T-helper 2 cell (primary cell): Measurements from ENCODE around the gene ACVRL1.
A peak's percentile ranks its signal among the peaks of the same experiment; 100 is the strongest.

Experiments
- DNase-seq, 5 experiments: peaks; one replicate each; pipeline versions ENCODE4 v3.0.0 to v3.0.0-alpha.2; 2012 to 2022

Gene ACVRL1

DNA sequence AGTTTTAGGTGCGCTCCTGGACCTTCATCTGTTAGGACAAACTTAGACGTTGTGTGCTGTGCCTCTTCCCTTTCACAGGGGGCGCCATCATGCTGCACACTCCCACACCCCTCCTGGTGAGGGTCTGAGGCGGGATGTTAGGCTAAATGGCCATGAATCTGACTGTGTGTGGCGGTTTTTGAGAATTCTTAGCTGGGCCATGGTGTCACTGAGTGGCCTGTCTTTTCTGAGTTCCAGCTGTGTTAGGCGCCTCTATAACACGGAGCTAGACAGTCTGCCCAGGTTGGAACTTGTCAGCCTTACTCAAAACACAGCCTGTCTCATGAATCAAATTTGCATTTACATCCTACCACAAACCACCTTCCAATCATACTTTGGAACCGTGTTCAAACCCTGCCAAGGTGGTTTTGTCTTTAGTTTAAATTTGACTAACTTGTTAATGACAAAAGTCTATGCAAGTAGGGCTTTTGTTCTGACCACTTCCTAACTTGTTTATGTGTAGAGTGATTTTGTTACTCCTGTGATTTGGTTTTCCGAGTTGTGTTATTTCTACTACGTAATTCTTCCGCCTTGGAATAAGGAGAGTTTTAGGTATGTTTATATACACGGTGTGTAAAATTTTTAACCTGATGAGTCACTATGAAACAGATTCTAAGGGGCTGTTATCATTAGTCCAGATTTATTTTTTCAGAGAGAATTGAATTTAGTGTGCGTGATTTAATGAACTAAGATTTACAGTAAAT lies 63.8 kb downstream of the ACVRL1 start:
- peak in 3 of 5 experiments; percentile 25 to 95 (median 66) for DNase-seq

DNA sequence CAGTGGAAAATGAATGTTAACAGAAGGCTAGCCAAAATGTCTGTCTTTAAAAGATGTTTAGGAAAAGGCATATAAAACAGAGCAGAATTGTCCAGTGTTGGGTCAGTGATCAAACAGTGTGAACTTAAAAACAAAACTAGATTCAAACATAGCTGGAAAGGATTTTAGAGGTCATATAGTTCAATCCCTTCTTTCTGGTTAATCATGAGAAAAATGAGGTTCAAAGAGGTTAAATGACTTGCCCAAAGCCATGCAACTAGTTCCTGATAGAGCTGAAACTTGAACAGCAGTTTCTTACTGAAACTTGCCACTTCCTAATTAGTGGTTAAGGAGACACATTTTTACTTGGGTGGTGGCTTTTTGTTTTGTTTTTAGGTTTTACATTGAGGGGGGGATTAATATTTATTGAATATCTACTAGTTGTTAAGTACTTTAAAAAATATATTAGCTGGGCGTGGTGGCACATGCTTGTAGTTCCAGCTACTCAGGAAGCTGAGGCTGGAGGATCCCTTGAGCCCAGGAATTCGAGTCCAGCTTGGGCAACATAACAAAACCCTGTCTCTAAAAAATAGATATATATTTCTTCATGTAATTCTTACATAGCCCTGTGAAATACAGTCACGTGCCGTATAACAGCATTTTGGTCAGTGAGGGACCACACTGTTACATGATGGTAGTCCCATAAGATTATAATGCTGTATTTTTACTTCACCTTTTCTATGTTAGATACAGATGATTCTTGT lies 64.5 kb downstream of the ACVRL1 start:
- DNase-seq = peak in 1 of 5 experiments; percentile 74

GRCh38 chr12:51972422-51972812 lies 65.1 kb downstream of the ACVRL1 start:
- peak in 1 of 5 experiments; percentile 29 for DNase-seq

DNA sequence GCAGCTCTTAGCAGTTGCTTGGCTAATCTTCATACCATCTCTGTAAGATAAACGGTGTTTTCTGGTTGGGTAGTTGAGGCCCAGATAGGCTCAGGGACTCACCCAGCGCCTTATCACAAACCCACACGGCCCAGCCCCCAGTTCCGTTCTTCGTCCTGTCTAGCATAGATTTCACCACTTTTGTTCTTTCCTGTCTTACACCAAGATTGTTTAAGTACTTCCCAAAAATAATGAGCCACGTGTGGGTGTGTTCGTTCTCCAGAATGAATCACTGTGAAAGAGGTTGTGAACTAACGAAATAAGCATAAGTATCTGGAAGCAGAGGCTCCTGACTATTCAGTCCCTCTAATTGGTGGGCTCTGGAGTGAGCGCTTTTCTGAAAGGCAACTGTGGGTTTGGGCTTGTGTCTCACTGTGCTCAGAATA lies 65.6 kb downstream of the ACVRL1 start:
- peak in 4 of 5 experiments; percentile 47 to 88 (median 65) for DNase-seq
